HG03558 (cell line): ENCODE measurements around the gene ANKRD33B.
"Not testable (repeated sequence)": the region's sequence is repeated elsewhere in the genome, so short reads cannot be mapped to it uniquely, and the experiment has no call there.

Experiments
- ATAC-seq: cut with Tn5 transposase; IDR thresholded peaks from one replicate; pipeline ENCODE4 v1.9.1; 2021; ENCODE audit warnings: moderate number of reproducible peaks; ENCODE audit not compliant: unreplicated experiment; ENCODE audit errors: extremely low read depth

The ANKRD33B gene

GRCh38 chr5:10556289-10556807, 7.5 kb upstream of the ANKRD33B start:
- no peak for ATAC-seq

GRCh38 chr5:10556893-10557746, 6.8 kb upstream of the ANKRD33B start:
- ATAC-seq = no peak

- ATAC-seq = no peak
Observed at GRCh38 chr5:10559151-10559550, 4.7 kb upstream of the ANKRD33B start.

GRCh38 chr5:10559871-10560270, 4.0 kb upstream of the ANKRD33B start:
- ATAC-seq = no peak

- ATAC-seq = no peak
Observed at GRCh38 chr5:10562201-10563109, 1.4 kb upstream of the ANKRD33B start.

- no peak for ATAC-seq
Observed at GRCh38 chr5:10563110-10563944, 543 bp upstream of the ANKRD33B start.

GRCh38 chr5:10564838-10565784, 1.2 kb downstream of the ANKRD33B start:
- ATAC-seq = no peak

GRCh38 chr5:10565785-10566542, 2.1 kb downstream of the ANKRD33B start:
- no peak for ATAC-seq

GRCh38 chr5:10566543-10567068, 2.7 kb downstream of the ANKRD33B start:
- no peak for ATAC-seq

GRCh38 chr5:10567121-10567591, 3.3 kb downstream of the ANKRD33B start:
- ATAC-seq = no peak

GRCh38 chr5:10567781-10568321, 4.0 kb downstream of the ANKRD33B start:
- ATAC-seq = no peak

GRCh38 chr5:10570540-10570939, 6.7 kb downstream of the ANKRD33B start:
- not testable (repeated sequence) for ATAC-seq

- no peak for ATAC-seq
Observed at GRCh38 chr5:10572451-10572850, 8.6 kb downstream of the ANKRD33B start.

- ATAC-seq = no peak
Observed at GRCh38 chr5:10573487-10574145, 9.7 kb downstream of the ANKRD33B start.

- not testable (repeated sequence) for ATAC-seq
Observed at GRCh38 chr5:10574879-10575278, 11.0 kb downstream of the ANKRD33B start.

GRCh38 chr5:10576121-10576789, 12.4 kb downstream of the ANKRD33B start:
- ATAC-seq = no peak

- ATAC-seq = no peak
Observed at GRCh38 chr5:10576790-10577189, 12.9 kb downstream of the ANKRD33B start.
